HG03565 (cell line): Measurements from ENCODE around the gene SMIM20.
"Not testable (repeated sequence)": the region's sequence is repeated elsewhere in the genome, so short reads cannot be mapped to it uniquely, and the experiment has no call there.

Experiments
- ATAC-seq: cut with Tn5 transposase; IDR thresholded peaks from one replicate; pipeline ENCODE4 v1.9.1; 2021; ENCODE audit warnings: mild to moderate bottlenecking, moderate library complexity; ENCODE audit not compliant: unreplicated experiment

The SMIM20 gene

GRCh38 chr4:25913851-25914669 is at the start of gene SMIM20:
Gene SMIM20, plus strand, starts transcription at chr4:25914220. Its CDS starts 94 bp downstream, at chr4:25914314.
- ATAC-seq = peak; percentile 89

GRCh38 chr4:25865586-25865985 is 48.4 kb upstream of the SMIM20 start:
- no peak for ATAC-seq

GRCh38 chr4:25866401-25866800 is 47.6 kb upstream of the SMIM20 start:
- ATAC-seq = not testable (repeated sequence)

- ATAC-seq = no peak
Measured at GRCh38 chr4:25867781-25868294, 46.2 kb upstream of the SMIM20 start.

- no peak for ATAC-seq
Measured at GRCh38 chr4:25870081-25870480, 43.9 kb upstream of the SMIM20 start.

- no peak for ATAC-seq
Measured at GRCh38 chr4:25872851-25873631, 41.0 kb upstream of the SMIM20 start.

- no peak for ATAC-seq
Measured at GRCh38 chr4:25873632-25874129, 40.3 kb upstream of the SMIM20 start.

GRCh38 chr4:25874655-25875054 is 39.4 kb upstream of the SMIM20 start:
- no peak for ATAC-seq

GRCh38 chr4:25875281-25875745 is 38.7 kb upstream of the SMIM20 start:
- ATAC-seq = peak; percentile 39

- ATAC-seq = no peak
Measured at GRCh38 chr4:25878676-25879075, 35.3 kb upstream of the SMIM20 start.

- ATAC-seq = no peak
Measured at GRCh38 chr4:25879091-25879584, 34.9 kb upstream of the SMIM20 start.

GRCh38 chr4:25879587-25879986 is 34.4 kb upstream of the SMIM20 start:
- ATAC-seq = no peak

- peak; percentile 55 for ATAC-seq
Measured at GRCh38 chr4:25879991-25880651, 33.9 kb upstream of the SMIM20 start.

GRCh38 chr4:25881193-25881592 is 32.8 kb upstream of the SMIM20 start:
- no peak for ATAC-seq

GRCh38 chr4:25882226-25882625 is 31.8 kb upstream of the SMIM20 start:
- ATAC-seq = no peak

GRCh38 chr4:25883565-25883964 is 30.5 kb upstream of the SMIM20 start:
- ATAC-seq = no peak

GRCh38 chr4:25884031-25884782 is 29.8 kb upstream of the SMIM20 start:
- no peak for ATAC-seq

GRCh38 chr4:25888781-25889180 is 25.2 kb upstream of the SMIM20 start:
- ATAC-seq = no peak

- no peak for ATAC-seq
Measured at GRCh38 chr4:25889589-25890503, 24.2 kb upstream of the SMIM20 start.
